Placental pericyte (primary cell): ENCODE measurements around the gene RIPPLY2. TPM values are rescaled to one million over a fixed set of nuclear protein-coding genes. Genes with fewer than 3 reads are reported as not detected.

ENCODE experiments used
- total RNA-seq: library from RNA; depleted of rRNA; stranded (reverse); fragments of >200 nt; gene quantifications from 2 replicates; pipeline ENCODE4 v1.2.3, GENCODE V29; 2012

The RIPPLY2 gene
- not detected in 2 replicates for total RNA-seq

GRCh38 chr6:83853178-83854000, at the start of gene RIPPLY2:
Gene RIPPLY2 (plus strand): TSS chr6:83853360. CDS start chr6:83853417, 57 bp downstream.

GRCh38 chr6:83859410-83860358, 6.5 kb downstream of the RIPPLY2 start, which contains the start of gene CYB5R4:
Gene CYB5R4 (plus strand): TSS chr6:83859689. CDS start chr6:83859783, 94 bp downstream.

Other genes with a start within 250 kb of the RIPPLY2 start
- under 0.01 TPM in 1 of 2 replicates, not detected in the other for gene SNAP91, start 144.3 kb upstream of the RIPPLY2 start, total RNA-seq
- gene CYB5R4, start 6.3 kb downstream of the RIPPLY2 start, total RNA-seq: 5.3 and 7.6 TPM in 2 replicates
- gene MRAP2, start 180.4 kb downstream of the RIPPLY2 start, total RNA-seq: not detected in 2 replicates